ENCODE data around the gene HIGD1C. TPM values are rescaled to one million over a fixed set of nuclear protein-coding genes. Genes with fewer than 3 reads are reported as not detected.
"Not testable (repeated sequence)": the region's sequence is repeated elsewhere in the genome, so short reads cannot be mapped to it uniquely, and the experiment has no call there.

Gene HIGD1C
- total RNA-seq: not detected
- long read RNA-seq: 0 reads

DNA sequence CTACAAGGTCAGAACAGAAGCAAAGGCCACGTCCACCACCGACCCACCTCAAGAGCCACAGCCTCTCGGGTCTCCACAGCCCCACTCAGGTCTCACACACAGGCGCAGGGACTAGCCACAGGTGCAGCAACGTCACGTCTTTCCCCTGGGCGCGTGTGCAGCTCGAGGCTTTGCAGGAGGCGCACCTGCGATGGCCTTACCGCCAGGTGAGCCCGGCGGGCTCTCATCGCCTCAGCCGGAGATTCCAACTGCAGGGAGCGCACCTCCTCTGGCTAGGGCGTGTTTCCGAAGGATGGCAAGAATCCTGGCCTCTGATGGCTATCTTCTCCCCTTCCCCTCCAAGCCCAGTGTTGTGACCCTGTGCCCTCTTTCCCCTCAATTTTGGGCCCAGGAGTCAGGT is at the start of gene HIGD1C:
Gene HIGD1C (plus strand): TSS at position 35 of the 400 bp plus-strand sequence. CDS start 1,455 bp downstream, outside the sequence.
- intact Hi-C loops (cut with DNase I): no loop called here
- ATAC-seq (no peak), DNase-seq (ENCODE audit: missing footprints) (no peak)

DNA sequence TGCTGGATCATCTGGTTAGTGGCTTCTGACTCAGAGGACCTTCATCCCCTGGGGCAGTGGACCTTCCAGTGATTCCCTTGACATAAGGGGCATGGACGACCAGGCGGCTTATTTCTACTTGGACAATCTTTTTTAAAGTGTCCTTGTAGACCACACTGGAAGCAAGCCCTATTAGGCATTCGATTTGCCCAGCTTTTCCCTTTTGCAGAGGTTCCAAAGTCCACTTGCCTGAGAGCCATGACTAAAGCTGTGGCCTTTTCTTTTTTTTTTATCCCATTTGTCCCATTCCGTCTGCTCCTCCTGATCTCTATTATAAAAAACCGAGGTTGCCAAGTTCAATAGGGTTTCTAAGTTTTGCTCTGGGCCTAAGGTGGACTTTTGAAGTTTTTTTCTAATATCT is 43.9 kb upstream of the HIGD1C start:
- ATAC-seq; intact Hi-C loops (cut with DNase I); DNase-seq (ENCODE audit: missing footprints): not testable (repeated sequence)

- ATAC-seq; DNase-seq (ENCODE audit: missing footprints); intact Hi-C loops (cut with DNase I): not testable (repeated sequence)
These were observed 40.0 kb upstream of the HIGD1C start for GRCh38 chr12:50912361-50912760.

GRCh38 chr12:50913224-50913623 is 39.1 kb upstream of the HIGD1C start:
- intact Hi-C loops (cut with DNase I): no loop called here
- no peak for DNase-seq (ENCODE audit: missing footprints)
- no peak for ATAC-seq

GRCh38 chr12:50914872-50915484 is 37.4 kb upstream of the HIGD1C start:
- intact Hi-C loops (cut with DNase I): no loop called here
- ATAC-seq: no peak
- DNase-seq (ENCODE audit: missing footprints): no peak

DNA sequence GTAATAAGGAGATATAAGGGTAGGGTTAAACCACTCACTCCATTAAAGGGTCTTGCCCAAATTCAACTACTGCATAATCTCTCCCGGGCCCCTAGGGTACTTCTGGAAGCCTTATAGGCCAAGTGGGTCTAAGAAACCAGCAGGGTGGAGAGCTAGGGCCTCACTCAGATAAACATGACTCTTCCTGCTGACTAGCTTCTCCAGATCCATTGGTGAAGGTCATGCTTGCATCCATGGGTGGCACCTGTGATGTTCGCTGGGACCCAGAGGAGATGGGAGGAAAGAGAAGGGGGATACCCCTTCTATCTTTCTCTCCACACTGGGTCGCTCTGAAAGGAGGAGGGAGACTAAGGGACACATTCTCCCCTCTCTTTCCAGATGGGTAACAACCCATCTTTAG is 36.1 kb upstream of the HIGD1C start:
- intact Hi-C loops (cut with DNase I): no loop called here
- ATAC-seq (no peak), DNase-seq (ENCODE audit: missing footprints) (no peak)

GRCh38 chr12:50918584-50919316 is 33.6 kb upstream of the HIGD1C start:
- ATAC-seq: no peak
- intact Hi-C loops (cut with DNase I): no loop called here
- no peak for DNase-seq (ENCODE audit: missing footprints)

DNA sequence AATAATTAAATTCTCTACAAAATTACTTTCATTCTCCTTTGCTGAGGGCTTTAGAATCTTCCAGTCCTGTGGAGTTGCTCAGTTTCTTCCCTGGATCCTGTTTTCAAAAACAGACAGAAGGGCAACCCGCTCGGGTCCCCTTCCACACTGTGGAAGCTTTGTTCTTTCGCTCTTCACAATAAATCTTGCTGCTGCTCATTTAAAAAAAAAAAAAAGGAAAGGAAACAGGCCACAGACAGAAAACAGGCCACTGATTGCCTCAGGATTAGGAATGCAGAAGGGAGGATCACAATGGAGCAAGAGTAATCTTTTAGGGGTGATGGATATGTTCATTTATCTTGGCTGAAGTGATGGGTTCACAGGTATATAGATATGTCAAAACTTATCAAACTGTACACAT is 29.5 kb upstream of the HIGD1C start:
- ATAC-seq (peak; percentile 37), DNase-seq (ENCODE audit: missing footprints) (no peak)
- intact Hi-C loops (cut with DNase I): loop anchor here (1.0 kb wide), 1 partner anchor 98 kb away; no protein-coding TSS in a partner anchor

DNA sequence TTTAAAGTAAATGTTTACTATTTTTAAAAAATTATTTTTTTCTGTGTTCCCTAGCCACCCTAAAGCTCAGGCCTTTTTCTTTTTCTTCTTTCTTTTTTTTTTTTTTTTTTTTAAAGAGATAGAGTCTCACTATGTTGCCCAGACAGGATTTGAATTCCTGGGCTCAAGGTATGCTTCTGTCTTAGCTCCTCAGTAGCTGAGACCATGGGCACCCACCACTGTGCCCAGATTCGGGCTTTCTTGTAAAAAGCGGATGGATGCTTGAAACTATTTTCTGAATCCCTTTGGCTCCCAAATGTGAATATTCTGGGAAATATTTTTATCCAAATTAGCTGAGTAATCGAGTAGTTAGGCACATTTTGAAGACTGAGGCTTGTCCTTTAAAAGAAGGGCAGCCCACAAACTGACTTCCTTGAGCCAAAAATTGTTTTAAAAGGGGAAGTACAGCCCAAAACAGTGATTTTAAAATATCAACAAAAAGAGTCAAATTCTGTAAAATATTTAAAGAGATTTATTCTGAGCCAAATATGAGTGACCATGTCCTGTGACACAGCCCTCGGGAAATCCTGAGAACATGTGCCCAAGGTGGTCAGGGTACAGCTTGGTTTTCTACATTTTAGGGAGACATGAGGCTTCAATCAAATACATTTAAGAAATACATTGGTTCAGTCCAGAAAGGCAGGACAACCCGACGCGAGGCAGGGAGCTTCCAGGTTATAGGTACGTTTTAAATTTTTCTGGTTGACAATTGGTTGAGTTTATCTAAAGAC is 28.8 kb upstream of the HIGD1C start:
- DNase-seq (ENCODE audit: missing footprints) (no peak), ATAC-seq (peak; percentile 35)
- intact Hi-C loops (cut with DNase I): loop anchor here (1.0 to 2.0 kb wide), 3 partner anchors 63 to 159 kb away; partner anchors contain the start of gene ATF1

- ATAC-seq (peak; percentile 0), DNase-seq (ENCODE audit: missing footprints) (no peak)
- intact Hi-C loops (cut with DNase I): loop anchor here (2.0 kb wide), 2 partner anchors 63 to 159 kb away; partner anchors contain the start of gene ATF1
These were observed 28.3 kb upstream of the HIGD1C start for GRCh38 chr12:50924131-50924438.

DNA sequence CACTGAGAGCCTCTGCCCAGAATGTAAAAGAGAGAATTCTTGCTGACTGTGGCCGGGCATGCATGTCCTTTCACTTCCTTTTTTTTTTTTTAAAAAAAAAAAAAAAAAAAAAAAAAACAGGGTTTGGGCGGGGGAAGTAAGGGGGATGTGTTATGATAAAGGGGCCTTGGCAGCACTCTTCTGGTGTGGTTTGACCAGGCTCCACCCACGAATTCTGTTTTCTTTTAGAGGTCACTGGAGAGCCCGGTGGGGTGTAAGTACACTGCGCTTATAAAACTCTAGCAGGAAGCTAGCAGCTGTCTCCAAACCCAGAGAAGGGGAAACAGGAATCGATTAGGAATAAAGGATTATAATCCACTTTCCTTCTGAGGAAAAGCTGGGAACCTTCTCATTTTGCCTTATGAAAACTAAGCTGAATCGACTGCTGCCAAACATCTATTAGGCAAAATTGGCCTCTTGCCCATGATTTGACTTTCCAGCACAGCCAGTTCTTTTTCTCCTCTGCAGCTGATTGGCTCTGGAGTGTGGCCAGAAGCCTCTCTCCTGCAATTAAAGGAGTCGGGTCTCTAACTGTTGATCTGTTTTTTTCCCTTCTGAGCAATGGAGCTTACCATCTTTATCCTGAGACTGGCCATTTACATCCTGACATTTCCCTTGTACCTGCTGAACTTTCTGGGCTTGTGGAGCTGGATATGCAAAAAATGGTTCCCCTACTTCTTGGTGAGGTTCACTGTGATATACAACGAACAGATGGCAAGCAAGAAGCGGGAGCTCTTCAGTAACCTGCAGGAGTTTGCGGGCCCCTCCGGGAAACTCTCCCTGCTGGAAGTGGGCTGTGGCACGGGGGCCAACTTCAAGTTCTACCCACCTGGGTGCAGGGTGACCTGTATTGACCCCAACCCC is 27.7 kb upstream of the HIGD1C start:
- intact Hi-C loops (cut with DNase I): loop anchor here (2.0 kb wide), 2 partner anchors 62 to 160 kb away; partner anchors contain the start of gene ATF1
- ATAC-seq (peak; percentile 96), DNase-seq (ENCODE audit: missing footprints) (peak; percentile 89)

DNA sequence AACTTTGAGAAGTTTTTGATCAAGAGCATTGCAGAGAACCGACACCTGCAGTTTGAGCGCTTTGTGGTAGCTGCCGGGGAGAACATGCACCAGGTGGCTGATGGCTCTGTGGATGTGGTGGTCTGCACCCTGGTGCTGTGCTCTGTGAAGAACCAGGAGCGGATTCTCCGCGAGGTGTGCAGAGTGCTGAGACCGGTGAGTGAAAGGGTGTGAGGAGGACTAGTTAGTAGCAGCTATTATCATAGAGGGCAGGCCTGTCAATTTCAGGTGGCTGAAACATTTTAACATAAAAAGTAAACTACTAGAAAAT is 27.0 kb upstream of the HIGD1C start:
- ATAC-seq (no peak), DNase-seq (ENCODE audit: missing footprints) (no peak)
- intact Hi-C loops (cut with DNase I): loop anchor here (2.0 kb wide), 2 partner anchors 62 to 160 kb away; partner anchors contain the start of gene ATF1

GRCh38 chr12:50925920-50926319 is 26.4 kb upstream of the HIGD1C start:
- DNase-seq (ENCODE audit: missing footprints) (no peak), ATAC-seq (no peak)
- intact Hi-C loops (cut with DNase I): loop anchor here (2.0 kb wide), 2 partner anchors 61 to 161 kb away; partner anchors contain the start of gene ATF1

DNA sequence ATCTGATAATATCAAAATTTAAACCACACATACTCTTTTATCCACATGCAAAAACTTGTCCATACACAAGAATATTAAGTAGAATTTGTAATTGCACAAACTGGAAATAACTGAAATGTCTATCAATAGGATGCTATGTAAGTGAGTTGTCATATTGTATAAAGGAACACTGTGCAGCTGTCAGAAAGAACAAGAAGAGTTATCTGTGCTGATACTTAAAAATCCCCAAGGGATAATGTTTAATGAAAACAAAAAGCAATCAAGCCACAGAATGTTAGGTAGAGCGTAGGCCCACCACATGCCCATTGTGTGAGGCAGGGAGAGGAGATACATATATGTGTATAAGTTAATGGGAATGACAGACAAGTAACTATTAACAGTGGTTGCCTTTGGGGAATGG is 25.9 kb upstream of the HIGD1C start:
- intact Hi-C loops (cut with DNase I): no loop called here
- DNase-seq (ENCODE audit: missing footprints): no peak
- no peak for ATAC-seq

- intact Hi-C loops (cut with DNase I); ATAC-seq; DNase-seq (ENCODE audit: missing footprints): not testable (repeated sequence)
These were observed 25.4 kb upstream of the HIGD1C start for GRCh38 chr12:50926932-50927331.

- intact Hi-C loops (cut with DNase I): no loop called here
- no peak for ATAC-seq
These were observed 25.0 kb upstream of the HIGD1C start for GRCh38 chr12:50927356-50927755.

GRCh38 chr12:50927766-50928224 is 24.5 kb upstream of the HIGD1C start:
- intact Hi-C loops (cut with DNase I): no loop called here
- DNase-seq (ENCODE audit: missing footprints) (no peak), ATAC-seq (no peak)

More at GRCh38 chr12:50927356-50927755, 25.0 kb upstream of the HIGD1C start:
- no peak for DNase-seq (ENCODE audit: missing footprints)

DNA sequence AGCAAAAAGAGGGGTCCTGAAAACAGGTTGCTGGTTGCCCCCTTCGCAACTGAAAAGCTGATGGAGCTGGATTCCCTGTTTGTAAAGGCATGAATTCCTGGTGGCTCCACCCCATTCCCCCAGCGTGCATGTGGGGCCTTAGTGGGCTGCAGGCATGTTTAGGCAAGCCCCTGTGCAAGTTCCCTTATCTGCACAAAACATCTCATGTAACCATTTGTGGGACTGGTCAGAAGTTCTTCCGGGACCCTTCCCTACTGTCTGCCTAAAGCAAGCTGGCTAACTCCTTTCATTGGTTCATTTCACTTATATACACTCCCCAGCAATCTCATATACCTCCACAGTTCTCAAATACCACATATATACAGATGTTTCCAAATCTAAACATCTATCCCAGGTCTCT is 24.0 kb upstream of the HIGD1C start:
- no peak for ATAC-seq
- DNase-seq (ENCODE audit: missing footprints): no peak
- intact Hi-C loops (cut with DNase I): no loop called here
